ENCODE results near the gene DCP1A. TPM values are rescaled to one million over a fixed set of nuclear protein-coding genes. Genes with fewer than 3 reads are reported as not detected.

The DCP1A gene
- total and polyA plus RNA-seq, 4 donors = 3.5 to 11.3 (median 8.2) TPM

GRCh38 chr3:53282581-53282980 lies 64.8 kb downstream of the DCP1A start:
- Histone ChIP-seq H3K27me3 (ENCODE audit: control insufficient read depth in 4 of 4, insufficient read depth in 4 of 4, low read length in 3 of 4) (no peaks in the 10 kb centered on the region), H3K9me3 (ENCODE audit: control insufficient read depth in 4 of 4, low read length in 3 of 4) (no peaks in the 10 kb centered on the region), H3K36me3 (ENCODE audit: control insufficient read depth in 4 of 4, insufficient read depth in 3 of 4, low read depth in 1 of 4, low read length in 3 of 4) (peaks cover 0 to 33% (median 18%) of the 10 kb centered on the region in 4 donors), H3K4me3 (ENCODE audit: low read depth in 1 of 3, low read length in 3 of 3) (no peak overlapping the region), H3K27ac (ENCODE audit: low read depth in 1 of 2, low read length in 2 of 2) (no peak overlapping the region), H3K4me1 (ENCODE audit: control insufficient read depth in 4 of 4, insufficient read depth in 4 of 4, low read length in 3 of 4) (no peaks in the 10 kb centered on the region), H3K9ac (ENCODE audit: low read depth in 1 of 2, low read length in 2 of 2) (no peak overlapping the region)
- no peak for TF ChIP-seq MAX (IDR thresholded peaks at IDR 0.05)
- TF ChIP-seq TAF1 (conservative IDR thresholded peaks at IDR 0.05) = no peak
- no peak for TF ChIP-seq YY1 (IDR thresholded peaks at IDR 0.05)
- TF ChIP-seq SP1 (IDR thresholded peaks at IDR 0.05) = no peak
- no peak for TF ChIP-seq ZBTB33 (IDR thresholded peaks at IDR 0.05)
- no peak for TF ChIP-seq RXRA (IDR thresholded peaks at IDR 0.05)
- no peak for TF ChIP-seq REST (IDR thresholded peaks at IDR 0.05)
- TF ChIP-seq HNF4G (IDR thresholded peaks at IDR 0.05) = no peak
- TF ChIP-seq ATF3 (IDR thresholded peaks at IDR 0.05) = no peak
- WGBS = 96% methylated on average over 8 of the region's 8 CpGs
- DNase-seq (ENCODE audit: low spot score) = no peak

GRCh38 chr3:53278667-53279066 lies 68.7 kb downstream of the DCP1A start:
- Histone ChIP-seq H3K4me1 (ENCODE audit: control insufficient read depth in 4 of 4, insufficient read depth in 4 of 4, low read length in 3 of 4) (no peaks in the 10 kb centered on the region), H3K9me3 (ENCODE audit: control insufficient read depth in 4 of 4, low read length in 3 of 4) (no peaks in the 10 kb centered on the region), H3K9ac (ENCODE audit: low read depth in 1 of 2, low read length in 2 of 2) (no peak overlapping the region), H3K36me3 (ENCODE audit: control insufficient read depth in 4 of 4, insufficient read depth in 3 of 4, low read depth in 1 of 4, low read length in 3 of 4) (peaks cover 0 to 7% (median 2%) of the 10 kb centered on the region in 4 donors), H3K27me3 (ENCODE audit: control insufficient read depth in 4 of 4, insufficient read depth in 4 of 4, low read length in 3 of 4) (no peaks in the 10 kb centered on the region), H3K27ac (ENCODE audit: low read depth in 1 of 2, low read length in 2 of 2) (no peak overlapping the region), H3K4me3 (ENCODE audit: low read depth in 1 of 3, low read length in 3 of 3) (no peak overlapping the region)
- 87% methylated on average over 4 of the region's 4 CpGs for WGBS
- TF ChIP-seq ATF3 (IDR thresholded peaks at IDR 0.05) (no peak), NR2F2 (IDR thresholded peaks at IDR 0.05) (no peak), YY1 (IDR thresholded peaks at IDR 0.05) (no peak), TAF1 (conservative IDR thresholded peaks at IDR 0.05) (no peak), HNF4A (conservative IDR thresholded peaks at IDR 0.05) (no peak), SP1 (IDR thresholded peaks at IDR 0.05) (no peak), GABPA (IDR thresholded peaks at IDR 0.05 in 1 of 2, conservative IDR thresholded peaks at IDR 0.05 in 1 of 2) (no peak), RXRA (IDR thresholded peaks at IDR 0.05) (no peak), EGR1 (IDR thresholded peaks at IDR 0.05; ENCODE audit: low read depth in 2 of 2) (no peak), RAD21 (IDR thresholded peaks at IDR 0.05) (no peak), ZBTB33 (IDR thresholded peaks at IDR 0.05) (no peak), FOXA2 (IDR thresholded peaks at IDR 0.05) (no peak), FOXA1 (IDR thresholded peaks at IDR 0.05) (no peak), MAX (IDR thresholded peaks at IDR 0.05) (no peak), REST (IDR thresholded peaks at IDR 0.05) (no peak), JUND (IDR thresholded peaks at IDR 0.05) (no peak)
- DNase-seq (ENCODE audit: low spot score) = no peak

Measured in liver (tissue), 9 donors.